HG03378 (cell line): ENCODE measurements around the gene GAGE12G.
"Not testable (repeated sequence)": the region's sequence is repeated elsewhere in the genome, so short reads cannot be mapped to it uniquely, and the experiment has no call there.

Experiments
- ATAC-seq: cut with Tn5 transposase; IDR thresholded peaks from one replicate; pipeline ENCODE4 v1.9.1; 2021; ENCODE audit warnings: mild to moderate bottlenecking, moderate library complexity; ENCODE audit not compliant: unreplicated experiment

Gene GAGE12G

GRCh38 chrX:49570100-49570499 lies at the start of gene GAGE12G:
Gene GAGE12G (plus strand): TSS chrX:49570400. CDS start chrX:49571555, 1,155 bp downstream.
- ATAC-seq: not testable (repeated sequence)

GRCh38 chrX:49531877-49532276 lies 38.3 kb upstream of the GAGE12G start, which contains the start of gene GAGE12C:
Gene GAGE12C (plus strand): TSS chrX:49532177. CDS start chrX:49533332, 1,155 bp downstream.
- not testable (repeated sequence) for ATAC-seq

DNA sequence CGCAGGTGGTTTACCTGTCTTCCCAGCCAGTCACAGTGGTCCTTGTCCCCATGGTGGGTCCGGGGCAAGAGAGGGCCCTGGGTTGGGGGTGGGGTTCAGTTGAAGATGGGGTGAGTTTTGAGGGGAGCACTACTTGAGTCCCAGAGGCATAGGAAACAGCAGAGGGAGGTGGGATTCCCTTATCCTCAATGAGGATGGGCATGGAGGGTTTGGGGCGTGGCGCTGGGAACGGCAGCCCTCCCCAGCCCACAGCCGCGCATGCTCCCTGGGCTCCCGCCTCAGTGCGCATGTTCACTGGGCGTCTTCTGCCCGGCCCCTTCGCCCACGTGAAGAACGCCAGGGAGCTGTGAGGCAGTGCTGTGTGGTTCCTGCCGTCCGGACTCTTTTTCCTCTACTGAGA lies 28.8 kb upstream of the GAGE12G start, which contains the start of gene GAGE12D:
TSS of gene GAGE12D (plus strand) at position 301 of the 400 bp plus-strand sequence. CDS start 1,155 bp downstream, outside the sequence.
- not testable (repeated sequence) for ATAC-seq

- not testable (repeated sequence) for ATAC-seq
These were observed 19.2 kb upstream of the GAGE12G start, which contains the start of gene GAGE12E for GRCh38 chrX:49550989-49551388. Gene GAGE12E (plus strand): TSS chrX:49551289. CDS start chrX:49552444, 1,155 bp downstream.

GRCh38 chrX:49560542-49560941 lies 9.7 kb upstream of the GAGE12G start, which contains the start of gene GAGE12F:
Gene GAGE12F (plus strand): TSS chrX:49560842. CDS start chrX:49561997, 1,155 bp downstream.
- not testable (repeated sequence) for ATAC-seq

- not testable (repeated sequence) for ATAC-seq
These were observed 1.5 kb upstream of the GAGE12G start for GRCh38 chrX:49568728-49569127.

DNA sequence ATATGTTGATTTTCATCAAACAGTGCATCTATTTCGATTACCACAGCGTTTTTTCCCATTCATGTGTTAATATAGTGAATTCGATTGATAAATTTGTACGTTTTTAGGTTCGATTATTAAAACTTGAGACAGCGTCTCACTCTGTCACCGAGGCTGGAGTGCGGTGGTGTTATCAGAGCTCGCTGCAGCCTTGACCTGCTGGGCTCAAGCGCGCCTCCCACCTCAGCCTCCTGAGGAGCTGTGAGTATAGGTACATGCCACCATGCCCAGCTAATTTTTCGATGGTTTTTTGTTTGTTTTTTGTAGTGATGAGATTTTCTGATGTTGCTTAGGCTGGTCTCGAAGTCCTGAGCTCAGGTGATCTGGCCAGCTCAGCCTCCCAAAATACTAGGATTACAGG lies 1.0 kb upstream of the GAGE12G start:
- not testable (repeated sequence) for ATAC-seq

- not testable (repeated sequence) for ATAC-seq
These were observed 9.4 kb downstream of the GAGE12G start, which contains the start of gene GAGE12H for GRCh38 chrX:49579649-49580048. Gene GAGE12H (plus strand): TSS chrX:49579949. CDS start chrX:49581104, 1,155 bp downstream.

GRCh38 chrX:49589196-49589595 lies 19.0 kb downstream of the GAGE12G start, which contains the start of gene GAGE2A:
Gene GAGE2A (plus strand): TSS chrX:49589496. CDS start chrX:49590651, 1,155 bp downstream.
- not testable (repeated sequence) for ATAC-seq

DNA sequence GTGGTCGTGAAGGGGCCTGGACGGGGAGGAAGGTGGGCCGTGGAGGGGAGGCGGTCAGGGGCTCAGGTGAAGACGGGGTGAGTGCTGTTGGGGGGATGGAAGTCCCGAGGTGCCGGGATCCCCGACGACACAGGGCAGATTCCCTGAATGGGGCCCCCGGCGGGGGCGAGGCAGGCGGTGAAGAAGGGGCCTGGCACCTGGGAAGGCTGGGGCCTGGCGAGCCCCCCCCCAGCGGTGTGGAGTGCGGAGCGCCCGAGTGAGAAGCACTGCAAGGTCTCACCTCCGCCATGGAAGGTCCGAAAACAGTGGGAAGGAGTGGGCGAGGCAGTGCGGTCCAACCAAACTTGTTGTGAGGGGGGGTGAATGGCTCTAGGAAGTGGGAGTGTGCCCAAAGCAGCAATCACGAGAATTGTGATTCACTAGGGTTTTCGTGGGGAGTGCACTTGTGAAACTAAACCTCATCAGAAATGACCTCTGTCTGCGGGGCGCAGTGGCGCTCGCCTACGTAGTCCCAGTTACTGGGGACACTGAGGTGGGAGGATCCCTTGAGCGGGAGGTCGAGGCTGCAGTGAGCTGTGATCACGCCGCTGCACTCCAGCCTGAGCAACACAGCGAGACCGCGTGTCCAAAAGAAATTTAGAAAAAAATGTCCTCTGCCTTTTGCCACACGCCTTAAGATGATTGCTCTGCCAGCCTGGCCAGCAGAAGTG lies 19.7 kb downstream of the GAGE12G start:
- ATAC-seq: not testable (repeated sequence)

GRCh38 chrX:49590488-49590887 lies 20.3 kb downstream of the GAGE12G start:
- not testable (repeated sequence) for ATAC-seq

DNA sequence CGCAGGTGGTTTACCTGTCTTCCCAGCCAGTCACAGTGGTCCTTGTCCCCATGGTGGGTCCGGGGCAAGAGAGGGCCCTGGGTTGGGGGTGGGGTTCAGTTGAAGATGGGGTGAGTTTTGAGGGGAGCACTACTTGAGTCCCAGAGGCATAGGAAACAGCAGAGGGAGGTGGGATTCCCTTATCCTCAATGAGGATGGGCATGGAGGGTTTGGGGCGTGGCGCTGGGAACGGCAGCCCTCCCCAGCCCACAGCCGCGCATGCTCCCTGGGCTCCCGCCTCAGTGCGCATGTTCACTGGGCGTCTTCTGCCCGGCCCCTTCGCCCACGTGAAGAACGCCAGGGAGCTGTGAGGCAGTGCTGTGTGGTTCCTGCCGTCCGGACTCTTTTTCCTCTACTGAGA lies 28.5 kb downstream of the GAGE12G start, which contains the start of gene GAGE1:
TSS of gene GAGE1 (plus strand) at position 301 of the 400 bp plus-strand sequence. CDS start 1,155 bp downstream, outside the sequence.
- ATAC-seq: not testable (repeated sequence)

DNA sequence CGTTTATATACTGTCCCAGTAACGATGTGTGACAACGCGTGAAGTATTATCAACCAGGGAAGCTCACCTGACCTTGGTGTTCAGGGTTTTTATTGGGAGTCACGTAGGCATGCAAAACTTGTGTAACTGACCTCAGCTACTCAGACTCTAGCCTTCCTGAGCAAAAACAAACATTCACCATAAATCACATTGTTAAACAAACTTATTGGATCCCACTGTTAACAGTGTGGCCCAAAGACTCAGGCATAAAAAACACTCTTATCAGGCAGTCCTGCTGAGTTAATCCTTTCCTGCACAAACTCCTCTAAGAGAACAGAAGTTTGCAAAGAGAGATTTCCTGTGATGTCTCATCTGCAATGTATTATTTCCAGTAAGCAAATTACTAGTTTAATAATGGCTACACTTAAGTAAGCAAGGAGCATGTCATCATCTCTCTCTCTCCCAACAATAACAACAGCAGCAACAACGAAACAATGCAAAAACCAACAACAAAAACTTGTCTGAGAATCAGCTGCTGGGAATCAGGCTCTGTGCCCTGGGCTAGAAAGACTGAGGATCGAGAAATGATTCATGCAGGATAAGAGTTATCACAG lies 40.6 kb downstream of the GAGE12G start:
- ATAC-seq: no peak

- no peak for ATAC-seq
These were observed 48.4 kb downstream of the GAGE12G start for GRCh38 chrX:49618574-49618973.
